GM10266 (cell line): ENCODE results near the gene SIGLEC14.

Source experiments
- DNase-seq: peaks from one replicate; pipeline ENCODE4 v3.0.0; 2012; ENCODE audit errors: extremely low spot score
- TF ChIP-seq, protein P1 (sequence below): IDR thresholded peaks from 2 replicates; pipeline ENCODE4 v1.5.1; 2012; ENCODE audit warnings: mild to moderate bottlenecking, low read depth; ENCODE audit not compliant: control insufficient read depth, insufficient read depth; ENCODE audit errors: missing control alignments

The SIGLEC14 gene

DNA sequence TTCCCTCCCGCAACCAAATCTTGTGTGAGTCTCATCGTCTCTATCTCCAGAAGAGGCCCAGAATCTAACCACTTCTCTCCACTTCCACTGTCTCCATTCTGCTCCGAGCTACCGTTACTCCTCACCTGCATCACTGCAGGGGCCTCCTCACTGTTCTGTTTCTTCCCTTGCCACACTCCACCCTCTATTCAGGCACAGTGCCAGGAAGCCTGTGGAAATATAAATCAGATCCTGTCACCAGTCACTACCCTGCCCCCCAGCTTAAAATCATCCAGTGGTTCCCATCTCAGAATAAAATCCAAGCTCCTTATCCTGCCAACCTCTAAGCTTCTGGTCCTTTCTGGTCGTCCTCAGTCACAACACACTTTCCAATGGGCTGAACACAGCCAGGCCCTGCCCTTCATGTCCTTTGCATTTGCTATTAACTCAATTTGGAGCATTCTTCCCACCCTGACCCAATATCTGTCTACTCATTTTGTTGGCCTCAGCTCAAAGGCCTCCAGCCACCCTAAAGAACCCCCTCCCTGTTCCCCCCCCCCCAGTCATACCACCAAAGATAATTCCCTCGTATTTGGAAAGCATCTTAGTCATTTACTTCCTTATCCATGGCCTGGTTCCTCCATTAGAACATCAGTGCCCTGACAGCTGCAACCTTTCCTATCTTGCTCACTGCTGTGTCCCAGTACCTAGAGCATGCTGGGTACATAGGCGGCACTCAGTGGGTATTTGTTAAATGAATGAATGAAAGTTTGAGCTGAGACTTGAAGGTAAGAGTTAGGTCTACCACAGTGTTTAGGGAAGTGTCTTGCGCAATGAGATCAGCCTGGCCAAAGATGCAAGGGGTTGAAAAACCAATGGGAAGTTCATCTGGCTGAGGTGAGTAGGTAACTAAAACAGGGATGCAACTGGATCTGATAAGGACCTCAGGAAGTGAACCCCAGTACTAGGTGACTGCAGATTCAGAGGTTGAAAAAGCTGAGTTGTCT, 51.1 kb downstream of the SIGLEC14 start:
- TF ChIP-seq, protein P1, sequence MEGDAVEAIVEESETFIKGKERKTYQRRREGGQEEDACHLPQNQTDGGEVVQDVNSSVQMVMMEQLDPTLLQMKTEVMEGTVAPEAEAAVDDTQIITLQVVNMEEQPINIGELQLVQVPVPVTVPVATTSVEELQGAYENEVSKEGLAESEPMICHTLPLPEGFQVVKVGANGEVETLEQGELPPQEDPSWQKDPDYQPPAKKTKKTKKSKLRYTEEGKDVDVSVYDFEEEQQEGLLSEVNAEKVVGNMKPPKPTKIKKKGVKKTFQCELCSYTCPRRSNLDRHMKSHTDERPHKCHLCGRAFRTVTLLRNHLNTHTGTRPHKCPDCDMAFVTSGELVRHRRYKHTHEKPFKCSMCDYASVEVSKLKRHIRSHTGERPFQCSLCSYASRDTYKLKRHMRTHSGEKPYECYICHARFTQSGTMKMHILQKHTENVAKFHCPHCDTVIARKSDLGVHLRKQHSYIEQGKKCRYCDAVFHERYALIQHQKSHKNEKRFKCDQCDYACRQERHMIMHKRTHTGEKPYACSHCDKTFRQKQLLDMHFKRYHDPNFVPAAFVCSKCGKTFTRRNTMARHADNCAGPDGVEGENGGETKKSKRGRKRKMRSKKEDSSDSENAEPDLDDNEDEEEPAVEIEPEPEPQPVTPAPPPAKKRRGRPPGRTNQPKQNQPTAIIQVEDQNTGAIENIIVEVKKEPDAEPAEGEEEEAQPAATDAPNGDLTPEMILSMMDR: no peak
- no peak for DNase-seq

DNA sequence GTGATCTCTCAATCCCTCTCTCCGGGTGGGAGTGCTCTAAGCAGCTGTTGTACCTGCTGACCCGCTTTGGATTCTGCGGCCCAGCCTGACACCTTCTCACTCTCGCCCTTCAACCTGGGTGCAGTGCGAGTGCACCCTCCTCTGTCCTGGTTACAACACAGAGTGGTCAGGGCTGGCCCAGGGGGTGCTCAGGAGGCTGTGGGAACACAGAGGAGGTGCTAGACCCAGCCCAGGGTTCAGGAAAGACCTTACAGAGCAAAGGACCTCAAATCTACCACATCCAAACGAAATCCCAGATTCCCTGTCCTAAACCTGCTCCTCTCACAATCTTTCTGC, 51.9 kb downstream of the SIGLEC14 start:
- TF ChIP-seq, protein P1: no peak
- no peak for DNase-seq

DNA sequence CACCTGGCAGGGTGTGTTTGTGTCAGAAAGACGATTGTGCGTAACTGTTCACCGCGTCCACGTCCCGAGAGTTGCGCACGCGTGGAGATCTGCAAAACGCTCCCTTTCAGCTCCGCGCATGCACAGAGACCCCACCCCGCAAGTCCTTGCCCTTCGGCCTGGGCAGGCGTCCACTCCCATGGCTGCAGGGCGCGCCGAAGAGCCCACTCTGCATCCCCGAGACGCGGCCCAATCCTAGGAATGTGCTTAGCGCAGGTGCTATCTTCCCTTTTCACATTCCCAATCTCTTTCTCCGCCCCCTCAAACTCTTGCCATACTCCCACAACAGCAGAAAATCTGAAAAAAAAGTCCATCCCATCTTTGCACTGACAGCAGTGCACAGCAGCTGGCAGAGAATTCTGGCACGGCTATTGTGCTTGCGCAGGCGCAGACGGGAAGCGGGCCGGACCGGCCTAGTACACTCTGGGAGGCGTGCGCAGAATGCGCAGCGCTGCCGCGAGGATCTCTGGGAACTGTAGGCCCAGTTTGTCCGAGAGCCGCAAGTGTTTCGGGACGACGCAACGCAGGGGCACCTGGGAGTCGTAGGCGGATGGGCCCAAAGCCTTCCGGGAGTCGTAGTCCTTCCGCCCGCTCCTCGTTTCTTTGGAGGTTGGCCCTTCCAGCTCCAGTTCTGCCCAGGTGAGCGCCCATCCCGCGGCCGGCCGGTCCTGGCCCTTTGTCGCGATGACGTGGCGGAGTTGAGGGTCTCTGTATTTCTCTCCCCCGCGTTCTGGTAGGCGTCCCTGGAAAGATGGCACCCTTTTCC, 52.5 kb downstream of the SIGLEC14 start:
- TF ChIP-seq, protein P1: no peak

DNA sequence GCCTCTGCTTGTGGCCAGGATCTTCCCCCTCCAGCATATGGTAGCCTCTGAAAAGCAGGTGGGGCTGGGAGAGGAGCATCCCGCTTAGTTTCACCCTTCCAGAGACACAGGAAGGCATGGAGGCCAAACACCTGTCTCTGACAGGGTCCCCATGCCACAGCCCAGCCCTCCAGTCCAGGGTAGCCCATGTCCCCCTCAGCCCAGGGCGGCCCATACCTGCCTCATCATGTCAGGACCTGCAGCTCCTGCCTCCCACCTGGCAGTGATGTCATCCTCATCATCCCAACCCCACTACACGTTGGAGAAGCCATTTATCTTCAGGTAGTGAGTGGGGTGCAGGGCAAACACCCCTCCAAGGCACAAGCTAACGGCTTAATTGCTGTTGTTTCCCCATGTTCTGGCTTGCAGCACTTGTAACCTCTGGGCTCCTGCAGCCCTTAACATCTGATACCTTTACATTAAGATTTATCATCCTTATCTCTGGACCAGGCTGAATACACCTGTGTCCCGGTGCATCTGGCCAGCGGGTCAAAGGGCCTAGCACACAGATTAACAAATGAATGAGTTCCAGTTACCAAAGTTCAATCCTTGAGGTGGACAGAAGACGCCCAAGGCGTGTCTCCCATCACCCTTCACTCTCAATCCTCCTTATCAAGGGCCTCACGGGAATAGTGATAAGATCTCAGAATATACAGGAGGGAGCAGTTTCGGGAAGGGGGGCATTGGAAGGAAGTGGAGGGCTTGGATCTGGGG, 53.3 kb downstream of the SIGLEC14 start:
- DNase-seq: no peak
- TF ChIP-seq, protein P1: no peak

More for the DNA sequence above, 52.5 kb downstream of the SIGLEC14 start:
- peak; percentile 94 for DNase-seq
